GM21717 (cell line): ENCODE measurements around the gene SMIM36.
"Not testable (repeated sequence)": the region's sequence is repeated elsewhere in the genome, so short reads cannot be mapped to it uniquely, and the experiment has no call there.

ENCODE experiments used
- ATAC-seq: cut with Tn5 transposase; IDR thresholded peaks from one replicate; pipeline ENCODE4 v1.9.1; 2021; ENCODE audit warnings: mild to moderate bottlenecking, moderate library complexity; ENCODE audit not compliant: unreplicated experiment

Gene SMIM36

DNA sequence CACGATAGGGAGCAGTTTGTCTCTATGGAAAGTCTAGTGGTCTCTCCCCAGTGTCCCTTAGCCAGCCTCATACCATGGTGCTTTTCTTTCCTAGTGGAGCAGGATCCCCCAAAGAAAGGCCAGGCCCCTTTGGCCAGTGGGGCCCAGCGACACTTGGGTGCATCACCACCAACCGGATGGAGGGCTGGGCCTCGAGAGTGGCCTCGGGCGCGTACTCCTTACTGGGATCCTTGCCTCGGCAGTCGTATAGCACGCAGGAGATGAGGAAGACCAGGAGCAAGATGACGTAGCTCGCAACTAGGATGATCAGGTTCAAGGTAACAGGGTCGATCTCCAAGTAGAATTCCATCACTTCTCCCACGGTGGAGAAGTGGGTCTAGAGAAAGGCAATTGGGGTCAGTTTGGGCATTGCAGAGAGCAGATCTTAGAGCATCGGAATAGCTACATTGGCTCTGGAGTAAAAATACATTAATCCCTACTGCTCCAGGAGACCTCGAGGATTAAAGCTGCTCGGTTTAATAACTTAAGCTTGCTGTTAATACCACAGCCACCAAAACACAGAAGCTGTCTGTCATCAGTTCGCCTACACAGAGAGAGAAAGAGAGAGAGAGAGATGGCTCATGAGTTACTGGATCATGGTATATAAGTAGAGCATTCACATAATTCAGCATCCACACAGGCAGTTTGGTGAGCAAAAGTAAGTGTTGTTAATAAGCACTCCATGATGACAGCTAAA lies at the start of gene SMIM36:
SMIM36 (minus strand) TSS at position 467 of the 736 bp plus-strand sequence.
- ATAC-seq: no peak

- no peak for ATAC-seq
These were observed 44.5 kb upstream of the SMIM36 start for GRCh38 chr17:55555772-55556171.

DNA sequence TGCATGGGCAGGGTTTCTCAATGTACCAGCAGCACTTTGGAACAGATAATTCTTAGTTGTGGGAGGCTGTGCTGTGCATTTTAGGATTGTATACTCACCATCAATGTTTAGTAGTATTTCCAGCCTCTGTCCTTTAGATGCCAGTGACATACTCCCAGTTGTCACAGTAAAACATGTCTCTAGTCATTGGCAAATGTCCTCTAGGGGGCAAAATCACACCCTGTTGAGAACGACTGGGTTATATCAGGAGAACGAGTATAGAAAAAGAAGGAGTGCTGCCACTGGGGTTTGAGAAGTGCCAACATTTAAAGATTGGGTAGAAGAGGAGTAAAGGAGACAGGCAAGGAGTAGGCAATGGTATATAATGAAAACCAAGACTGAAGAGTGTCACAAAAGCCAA lies 37.9 kb upstream of the SMIM36 start:
- ATAC-seq: no peak

DNA sequence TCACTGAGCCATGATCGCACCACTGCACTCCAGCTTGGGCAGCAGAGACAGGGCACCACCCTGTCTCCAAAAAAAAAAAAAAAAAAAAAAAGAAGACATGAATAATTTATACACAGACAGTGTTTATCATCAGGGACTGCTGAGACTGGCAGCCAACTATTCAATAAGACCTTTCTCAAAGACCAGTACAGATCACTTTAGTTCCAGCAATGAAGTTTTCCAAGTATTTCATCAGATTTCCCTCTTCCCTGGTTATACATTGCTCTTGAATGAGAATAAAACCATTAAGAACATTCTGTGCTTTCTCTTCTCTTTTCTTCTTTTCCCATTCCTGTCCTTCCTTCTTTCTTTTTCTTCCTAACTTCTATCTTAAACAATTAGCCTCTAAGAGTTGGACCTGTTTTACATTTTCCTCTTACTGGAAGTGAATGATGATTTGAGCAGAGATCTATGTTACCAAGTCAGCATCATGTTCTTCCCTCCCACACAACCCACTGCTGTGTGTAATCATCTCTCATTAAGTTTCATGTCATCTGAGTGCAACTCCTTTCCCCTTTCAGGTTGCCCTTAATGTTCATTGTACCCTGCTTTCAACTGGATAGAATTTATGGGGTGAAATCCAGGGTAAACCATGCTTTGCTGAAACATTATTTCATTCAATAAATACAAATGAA lies 35.9 kb upstream of the SMIM36 start:
- no peak for ATAC-seq

DNA sequence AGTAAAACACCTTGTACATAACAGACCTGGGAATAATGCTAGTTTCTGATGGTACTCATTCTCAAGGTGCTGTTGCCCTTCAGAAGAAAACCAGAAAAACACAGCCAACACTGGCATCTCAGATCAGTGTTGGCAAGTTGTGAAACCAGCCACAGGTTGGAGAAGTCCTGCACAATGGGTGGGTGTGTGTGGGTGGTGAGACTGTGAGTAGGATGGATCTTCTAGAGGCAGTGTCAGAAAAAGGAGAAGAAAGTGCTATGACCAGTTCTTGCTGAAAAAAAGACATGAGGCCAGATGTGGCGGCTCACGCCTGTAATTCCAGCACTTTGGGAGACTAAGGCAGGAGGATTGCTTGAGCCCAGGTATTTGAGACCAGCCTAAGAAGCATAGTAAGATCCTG lies 35.2 kb upstream of the SMIM36 start:
- ATAC-seq: no peak

GRCh38 chr17:55545806-55546205 lies 34.6 kb upstream of the SMIM36 start:
- ATAC-seq: no peak

DNA sequence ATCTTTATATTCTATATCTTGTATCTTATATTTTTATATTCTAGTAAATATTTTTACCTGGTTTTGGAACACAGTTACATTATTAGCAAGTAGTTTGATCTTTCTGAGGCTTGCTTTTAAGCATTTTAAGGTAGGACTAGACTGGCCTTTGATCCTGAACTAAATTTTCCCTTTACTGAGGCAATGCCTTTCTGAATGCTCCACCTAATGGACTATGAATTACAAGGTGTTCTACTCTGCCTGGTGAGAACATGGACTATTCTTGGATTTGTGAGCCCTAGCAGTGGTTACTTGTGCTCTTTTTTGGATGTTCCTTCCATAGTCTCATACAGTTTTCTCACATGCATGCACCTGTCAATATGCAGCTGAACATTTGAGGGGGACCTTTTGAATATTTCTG lies 32.5 kb upstream of the SMIM36 start:
- ATAC-seq: no peak

DNA sequence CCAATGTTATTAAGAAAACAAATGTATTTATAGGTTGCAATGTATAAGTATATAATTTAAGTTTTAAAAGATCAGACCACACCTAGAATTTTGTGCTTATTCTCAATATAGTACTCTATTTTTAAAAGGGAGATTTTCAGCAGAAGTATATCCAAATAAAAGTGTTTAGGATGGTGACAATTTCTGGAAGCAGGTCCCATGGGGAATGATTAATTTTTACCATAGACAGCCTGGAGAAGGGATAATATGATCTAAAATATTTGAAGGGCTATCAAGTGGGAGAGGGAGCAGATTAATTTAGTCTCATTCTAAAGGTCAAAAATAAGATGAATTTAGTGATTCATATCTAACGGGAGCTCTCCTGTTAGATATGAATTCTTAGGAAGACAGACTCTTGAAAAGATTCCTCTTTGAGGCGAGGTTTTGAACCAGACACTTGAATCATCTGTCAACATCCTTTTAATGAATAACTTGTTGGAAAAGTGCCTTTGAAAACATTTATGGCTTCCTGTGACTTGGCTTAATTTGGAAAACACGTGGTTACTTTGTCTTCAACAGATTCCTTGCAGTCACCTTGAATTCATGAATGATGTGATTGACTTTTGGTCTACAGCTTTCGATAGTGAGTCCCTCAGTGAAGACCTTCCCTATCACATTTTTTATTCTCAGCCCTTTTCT lies 29.3 kb upstream of the SMIM36 start:
- no peak for ATAC-seq

DNA sequence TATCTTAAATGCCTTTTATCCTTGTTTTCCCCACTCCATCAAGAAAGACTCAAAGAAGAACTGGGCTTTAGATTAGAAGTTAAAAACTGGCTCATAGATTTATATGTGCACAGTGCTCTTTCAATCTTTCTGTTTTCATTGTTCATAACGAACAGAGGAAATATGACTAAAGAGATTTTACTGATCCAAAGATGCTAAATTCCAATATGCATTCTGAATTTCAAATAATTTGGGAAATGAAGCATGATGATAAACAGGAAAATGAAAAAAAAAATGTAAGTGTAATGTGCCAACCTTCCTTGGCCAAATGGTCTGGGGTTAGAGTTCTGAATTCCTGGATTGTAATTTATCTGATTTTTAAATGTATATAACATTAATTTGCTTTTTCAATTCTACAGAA lies 25.0 kb upstream of the SMIM36 start:
- no peak for ATAC-seq

- no peak for ATAC-seq
These were observed 22.4 kb upstream of the SMIM36 start for GRCh38 chr17:55533608-55534007.

DNA sequence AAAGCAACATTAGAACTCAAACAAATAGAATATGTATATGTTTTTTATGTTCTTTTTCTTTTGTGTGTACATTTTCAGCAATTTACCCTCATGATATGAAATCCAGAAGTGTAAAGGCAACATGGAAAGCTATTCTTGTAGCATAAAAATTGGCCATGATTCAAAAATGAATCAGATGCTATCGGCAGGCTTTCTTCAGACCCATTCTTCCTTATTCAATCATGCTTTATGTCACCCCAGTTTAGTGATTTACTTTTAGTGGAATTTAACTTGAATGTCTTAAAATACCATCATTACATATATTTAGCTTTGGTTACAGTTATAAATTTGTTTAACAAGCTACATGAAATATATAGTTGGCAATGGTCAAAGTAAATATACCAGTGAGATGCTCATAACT lies 21.4 kb upstream of the SMIM36 start:
- ATAC-seq: no peak

- no peak for ATAC-seq
These were observed 19.9 kb upstream of the SMIM36 start for GRCh38 chr17:55531053-55531728.

GRCh38 chr17:55530064-55530463 lies 18.8 kb upstream of the SMIM36 start:
- ATAC-seq: no peak

GRCh38 chr17:55527540-55528118 lies 16.4 kb upstream of the SMIM36 start:
- no peak for ATAC-seq

DNA sequence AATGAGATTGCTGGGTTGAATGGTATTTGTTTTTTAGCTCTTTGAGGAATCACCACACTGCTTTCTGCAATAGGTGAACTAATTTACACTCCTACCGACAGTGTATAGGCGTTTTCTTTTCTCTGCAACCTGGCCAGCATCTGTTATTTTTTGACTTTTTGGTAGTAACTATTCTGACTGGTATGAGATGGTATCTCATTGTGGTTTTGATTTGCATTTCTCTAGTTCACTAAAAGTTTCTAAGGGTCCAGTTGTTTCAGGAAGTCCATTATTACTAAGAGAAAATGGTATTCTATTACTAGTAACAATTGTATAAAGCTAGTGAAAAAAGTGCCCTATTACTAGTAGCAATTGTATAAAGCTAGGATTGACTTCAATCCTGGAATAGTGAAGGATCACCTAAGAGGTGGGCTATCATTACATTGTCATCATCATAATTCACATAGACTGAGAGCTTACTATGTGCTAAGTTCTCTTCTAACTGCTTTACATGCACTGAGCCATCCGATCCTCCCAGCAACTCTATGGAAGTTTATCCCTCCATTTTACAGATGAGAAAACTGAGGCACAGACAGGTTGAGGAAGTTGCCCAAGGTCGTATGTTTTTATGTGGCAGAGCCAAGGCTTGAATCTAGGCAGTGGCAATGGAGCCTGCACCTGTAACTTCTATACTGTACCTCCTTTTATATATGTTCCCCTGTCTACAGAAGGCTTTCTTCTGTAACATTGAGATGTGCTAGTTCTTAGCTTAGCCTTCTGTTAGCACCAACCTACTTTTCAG lies 13.4 kb upstream of the SMIM36 start:
- no peak for ATAC-seq

GRCh38 chr17:55523032-55523431 lies 11.8 kb upstream of the SMIM36 start:
- not testable (repeated sequence) for ATAC-seq

DNA sequence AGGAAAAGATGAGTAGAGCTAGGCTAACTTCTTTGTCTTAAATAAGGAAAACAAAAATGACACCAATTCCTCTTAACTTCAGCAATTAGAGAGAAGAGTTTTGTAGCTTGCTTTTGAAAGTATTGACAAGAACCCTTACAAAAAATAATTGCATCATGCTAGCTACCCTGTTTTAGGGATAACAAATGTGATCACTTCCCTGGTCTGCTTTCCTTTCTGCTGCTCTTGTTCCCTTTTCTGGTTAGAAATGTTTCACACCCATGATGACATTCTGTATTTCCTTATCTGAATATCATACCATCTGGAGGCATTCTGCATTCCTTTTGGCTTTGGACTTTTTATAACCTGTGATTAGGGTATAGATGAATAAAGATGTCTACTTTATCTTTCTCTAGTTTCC lies 9.9 kb upstream of the SMIM36 start:
- no peak for ATAC-seq

DNA sequence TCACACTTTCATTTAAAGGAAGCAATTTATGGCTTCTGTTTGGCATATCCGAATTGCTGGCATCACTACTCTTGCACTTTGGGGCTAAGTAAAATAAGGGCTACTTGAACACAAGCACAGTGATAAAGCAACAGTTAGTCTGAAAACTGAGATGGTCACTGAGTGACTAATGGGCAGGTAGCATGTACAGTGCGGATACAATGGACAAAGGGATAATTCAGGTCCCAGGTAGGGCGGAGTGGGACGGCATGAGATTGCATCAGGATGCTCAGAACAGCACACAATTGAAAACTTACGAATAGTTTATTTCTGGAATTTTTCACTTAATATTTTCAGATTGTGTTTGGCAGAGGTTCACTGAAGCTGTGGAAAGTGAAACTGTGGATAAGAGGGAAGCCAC lies 9.2 kb upstream of the SMIM36 start:
- no peak for ATAC-seq

DNA sequence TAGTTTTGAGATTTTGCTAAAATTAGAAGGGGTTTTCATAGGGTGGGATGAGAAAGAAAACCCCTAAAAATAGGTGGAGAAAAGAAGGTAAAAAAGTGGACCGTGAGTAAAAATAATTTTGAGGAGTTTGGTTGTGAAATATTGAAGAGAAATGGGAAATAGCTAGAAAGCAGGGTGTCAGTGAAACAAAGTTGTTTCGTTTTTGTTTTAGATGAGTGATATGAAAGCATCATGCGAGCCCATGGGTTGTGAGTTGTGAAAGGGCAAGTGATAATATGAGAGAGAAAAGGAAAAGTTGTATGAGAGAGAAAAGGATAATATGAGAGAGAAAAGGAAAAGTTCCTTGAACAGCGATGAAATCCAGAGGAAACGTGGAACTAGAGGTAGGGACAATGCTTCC lies 7.3 kb upstream of the SMIM36 start:
- ATAC-seq: no peak

DNA sequence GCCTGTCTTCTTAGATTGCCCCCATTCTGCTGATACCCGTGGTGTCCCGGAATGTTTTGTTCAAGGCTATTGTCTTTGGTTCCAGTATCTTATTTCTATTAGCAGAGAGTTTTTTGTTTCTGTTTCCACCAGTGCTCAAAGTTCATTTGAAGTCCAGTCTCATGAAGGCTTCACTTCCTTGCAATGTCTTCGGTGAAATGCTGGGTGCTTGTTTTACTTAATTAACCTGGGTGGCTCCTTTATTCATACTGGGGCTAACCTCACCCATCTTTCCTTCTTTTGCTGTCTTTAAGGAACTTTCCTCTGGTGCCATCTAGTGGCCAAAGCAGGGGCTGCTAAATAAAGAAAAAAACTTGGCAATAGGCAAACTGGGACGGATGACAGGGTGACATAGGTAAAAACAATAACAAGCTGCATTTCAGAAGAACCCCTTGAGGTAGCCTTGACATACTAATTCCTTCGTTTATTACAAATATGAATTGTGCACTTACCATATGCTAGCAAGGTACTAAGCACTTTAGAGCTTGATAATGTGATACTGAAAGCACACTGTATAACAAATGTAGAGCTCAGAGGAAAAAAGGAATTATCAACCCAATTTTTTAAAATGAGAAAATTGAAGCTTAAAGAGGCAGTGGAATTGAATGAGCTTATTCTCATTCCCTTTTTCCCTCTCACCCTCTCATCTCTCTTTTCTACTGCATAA lies 2.8 kb upstream of the SMIM36 start:
- ATAC-seq: peak; percentile 61
